GM18505 (cell line): ENCODE results near the gene PRIM2.
"Not testable (repeated sequence)": the region's sequence is repeated elsewhere in the genome, so short reads cannot be mapped to it uniquely, and the experiment has no call there.

Experiments
- ATAC-seq: cut with Tn5 transposase; IDR thresholded peaks from one replicate; pipeline ENCODE4 v1.9.1; 2021; ENCODE audit not compliant: unreplicated experiment
- POLR2A ChIP-seq: IDR thresholded peaks from 4 replicates; pipeline ENCODE4 v1.6.1; 2011; ENCODE audit warnings: borderline replicate concordance; ENCODE audit not compliant: insufficient read depth, insufficient read length; ENCODE audit errors: extremely low read depth

PRIM2 gene

GRCh38 chr6:57459781-57460180 is 142.4 kb downstream of the PRIM2 start:
- ATAC-seq, result not testable (repeated sequence)

DNA sequence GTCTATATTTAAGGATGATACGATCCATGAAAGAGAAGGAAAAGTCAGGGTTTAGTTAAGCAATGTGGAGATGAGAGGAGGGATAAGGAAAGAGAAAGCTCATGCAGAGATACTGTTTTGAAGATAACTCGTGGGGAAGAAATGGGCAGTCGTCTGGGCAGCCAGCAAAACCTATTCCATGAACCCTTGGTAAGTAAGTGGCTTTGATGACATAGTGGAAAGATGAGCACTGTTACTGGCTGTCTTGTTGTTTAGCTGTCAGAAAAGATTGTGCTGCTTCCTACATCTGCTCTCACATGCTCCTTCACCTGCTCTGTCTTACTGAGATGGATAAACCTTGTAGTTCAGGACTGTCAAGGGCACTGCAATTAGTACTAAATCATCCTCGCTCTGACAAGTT is 143.6 kb downstream of the PRIM2 start:
- ATAC-seq, result not testable (repeated sequence)

- not testable (repeated sequence) for ATAC-seq
Measured at GRCh38 chr6:57463809-57464208, 146.4 kb downstream of the PRIM2 start.

DNA sequence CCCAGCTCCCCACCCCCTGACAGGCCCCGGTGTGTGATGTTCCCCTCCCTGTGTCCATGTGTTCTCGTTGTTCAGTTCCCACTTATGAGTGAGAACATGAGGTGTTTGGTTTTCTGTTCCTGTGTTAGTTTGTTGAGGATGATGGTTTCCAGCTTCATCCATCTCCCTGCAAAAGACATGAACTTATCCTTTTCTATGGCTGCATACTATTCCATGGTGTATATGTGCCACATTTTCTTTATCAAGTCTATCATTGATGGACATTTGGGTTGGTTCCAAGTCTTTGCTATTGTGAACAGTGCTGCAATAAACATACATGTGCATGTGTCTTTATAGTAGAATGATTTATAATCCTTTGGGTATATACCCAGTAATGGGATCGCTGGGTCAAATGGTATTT is 148.5 kb downstream of the PRIM2 start:
- not testable (repeated sequence) for ATAC-seq

- no peak for ATAC-seq
- TF ChIP-seq POLR2A, result no peak
Measured at GRCh38 chr6:57469072-57469471, 151.6 kb downstream of the PRIM2 start.

DNA sequence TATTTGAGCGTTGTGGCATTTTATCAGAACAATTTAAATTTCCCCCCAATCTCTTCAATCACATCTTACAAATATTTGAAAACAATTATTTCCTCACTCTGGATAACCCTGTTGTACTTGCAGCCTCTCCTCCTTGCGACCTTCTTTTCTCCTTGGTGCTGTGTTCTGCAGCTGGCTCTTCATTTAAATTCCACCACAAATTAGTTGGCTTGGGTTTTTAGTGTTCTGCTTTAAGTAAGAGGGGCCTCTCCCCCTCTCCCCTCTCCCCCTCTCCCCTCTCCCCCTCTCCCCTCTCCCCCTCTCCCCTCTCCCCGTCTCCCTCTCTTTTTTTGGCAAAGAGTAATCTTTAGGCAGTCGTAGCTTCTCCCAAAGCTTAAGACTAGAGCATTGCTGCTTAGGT is 152.7 kb downstream of the PRIM2 start:
- not testable (repeated sequence) for ATAC-seq

- not testable (repeated sequence) for ATAC-seq
Measured at GRCh38 chr6:57471314-57471864, 154.0 kb downstream of the PRIM2 start.

DNA sequence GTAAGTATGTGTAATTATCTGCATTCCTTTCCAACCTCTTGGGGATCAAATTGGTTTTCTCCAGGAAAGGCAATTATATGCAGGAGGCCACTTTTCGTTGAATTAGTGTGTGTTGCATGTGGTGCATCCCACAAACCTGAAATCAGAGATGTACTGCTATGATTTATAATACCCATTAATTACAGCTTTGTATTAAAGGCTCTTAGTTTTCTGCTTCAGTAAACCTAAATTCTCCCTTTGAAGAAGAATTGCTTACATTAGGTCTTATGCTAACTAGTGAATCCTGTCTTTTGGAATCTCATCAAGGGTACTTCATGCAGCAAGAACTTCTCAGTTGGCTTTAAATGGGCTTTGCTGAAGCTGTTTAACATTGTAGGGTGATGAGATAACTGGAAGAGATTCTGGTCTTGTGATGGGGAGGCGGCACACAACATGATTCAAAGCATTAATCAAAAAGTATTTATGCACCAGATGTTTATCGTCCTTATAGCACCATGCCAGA is 155.5 kb downstream of the PRIM2 start:
- not testable (repeated sequence) for ATAC-seq

DNA sequence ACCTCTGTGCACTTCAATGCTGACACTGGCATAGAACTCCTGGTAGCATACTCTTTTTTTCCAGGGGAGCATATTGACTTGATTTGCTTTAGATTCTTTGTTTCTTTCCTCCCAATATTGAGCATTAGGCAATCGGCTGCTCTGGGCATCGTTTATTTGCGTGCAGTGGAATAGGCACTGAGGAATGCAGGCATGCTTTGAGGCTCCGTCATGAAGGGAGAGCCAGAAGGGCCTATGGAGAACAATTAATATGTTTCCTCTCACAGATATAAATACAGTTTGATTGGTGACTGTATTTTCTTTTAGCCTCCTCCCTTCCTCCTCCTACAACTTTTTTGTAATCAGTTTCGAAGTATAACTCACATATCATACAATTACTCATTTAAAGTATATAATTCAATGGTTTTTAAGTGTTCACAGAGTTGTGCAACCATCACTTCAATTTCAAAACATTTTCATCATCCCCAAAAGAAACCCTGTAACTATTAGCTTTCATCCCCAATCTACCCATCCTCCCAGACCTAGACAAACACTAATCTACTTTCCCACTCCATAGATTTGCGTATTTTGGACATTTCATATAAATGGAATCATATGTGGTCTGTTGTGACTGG is 157.5 kb downstream of the PRIM2 start:
- ATAC-seq, result not testable (repeated sequence)

GRCh38 chr6:57475656-57476055 is 158.2 kb downstream of the PRIM2 start:
- not testable (repeated sequence) for ATAC-seq

- ATAC-seq, result not testable (repeated sequence)
Measured at GRCh38 chr6:57480194-57480593, 162.8 kb downstream of the PRIM2 start.

- not testable (repeated sequence) for ATAC-seq
Measured at GRCh38 chr6:57481121-57481520, 163.7 kb downstream of the PRIM2 start.

DNA sequence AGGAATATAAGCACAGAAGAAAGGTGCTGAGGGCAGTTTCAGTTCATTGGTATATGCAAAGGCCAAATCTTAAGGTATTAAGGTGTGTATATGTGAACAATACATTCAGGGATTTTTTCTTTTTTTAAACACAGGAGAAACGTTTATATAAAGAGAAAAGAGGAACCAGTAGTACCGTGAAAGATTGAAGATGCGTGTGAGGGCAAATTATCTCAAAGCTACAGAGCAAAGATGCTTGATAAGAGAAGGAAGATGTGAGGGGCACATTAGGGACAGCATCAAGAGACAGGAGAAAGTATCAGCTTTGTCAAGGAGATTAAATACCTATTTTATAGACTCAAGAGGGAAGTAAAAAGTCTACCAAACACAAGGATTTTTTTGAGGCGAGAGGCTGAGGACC is 165.0 kb downstream of the PRIM2 start:
- ATAC-seq, result not testable (repeated sequence)

GRCh38 chr6:57486494-57487081 is 169.2 kb downstream of the PRIM2 start:
- ATAC-seq, result not testable (repeated sequence)

GRCh38 chr6:57488551-57488950 is 171.1 kb downstream of the PRIM2 start:
- not testable (repeated sequence) for ATAC-seq

DNA sequence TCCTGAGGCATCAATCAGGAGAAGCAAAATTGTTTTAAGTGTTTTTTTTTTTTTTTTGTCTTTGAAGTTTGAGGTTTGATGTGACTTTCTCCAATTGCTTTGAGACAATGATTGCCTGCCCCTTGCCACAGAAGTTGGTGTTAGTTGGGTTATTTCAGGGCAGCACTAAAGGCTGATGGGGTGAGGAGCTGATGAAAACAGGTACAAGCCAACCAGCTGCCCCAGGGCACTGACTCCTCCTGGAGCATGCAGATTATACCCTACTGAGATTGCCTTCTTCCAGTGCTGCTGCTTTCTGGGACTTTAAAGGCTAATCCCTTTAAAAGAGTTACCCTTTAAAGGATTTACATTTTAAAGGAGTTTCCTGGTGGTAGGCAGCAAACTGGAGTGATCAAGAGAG is 172.5 kb downstream of the PRIM2 start:
- ATAC-seq, result not testable (repeated sequence)

GRCh38 chr6:57491795-57492194 is 174.4 kb downstream of the PRIM2 start:
- ATAC-seq, result not testable (repeated sequence)

DNA sequence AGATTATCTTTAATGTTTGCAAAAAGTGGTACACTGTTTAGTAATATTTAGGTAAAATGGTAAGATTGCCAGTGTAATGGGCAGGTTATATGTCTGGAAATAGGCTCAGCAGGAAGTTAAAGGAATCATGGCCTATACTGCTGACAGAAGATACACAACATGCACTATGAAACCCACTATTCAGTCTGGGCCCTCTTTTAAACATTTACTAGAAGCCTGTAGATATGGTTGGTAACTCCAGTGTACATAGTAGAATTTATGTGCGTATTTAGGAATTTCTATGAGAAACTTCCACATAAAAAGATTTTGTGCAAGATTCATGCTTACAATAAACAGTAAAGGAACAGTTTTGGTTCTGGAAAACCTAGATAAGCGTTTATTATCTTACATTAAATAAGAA is 178.8 kb downstream of the PRIM2 start:
- not testable (repeated sequence) for ATAC-seq

GRCh38 chr6:57500368-57501021 is 183.1 kb downstream of the PRIM2 start:
- not testable (repeated sequence) for ATAC-seq

DNA sequence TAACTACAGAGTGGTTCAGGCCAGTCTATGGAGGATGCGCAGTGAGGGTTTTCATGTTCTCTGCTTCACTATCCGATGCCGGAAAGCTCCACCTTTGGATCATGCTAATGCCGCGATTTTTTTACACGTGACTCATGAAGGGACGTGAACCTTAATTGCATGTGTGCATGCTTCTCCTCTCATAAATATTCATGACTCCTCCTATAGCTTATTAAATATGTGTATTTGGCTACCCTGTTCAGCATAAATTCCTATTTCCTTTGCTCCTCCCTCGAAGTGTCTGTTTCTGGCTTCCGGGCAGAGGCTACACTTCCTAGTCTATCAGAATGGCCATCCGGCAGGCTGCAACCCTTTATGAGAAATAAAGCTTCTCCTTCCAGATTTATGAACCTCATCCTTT is 185.0 kb downstream of the PRIM2 start:
- ATAC-seq, result not testable (repeated sequence)

- ATAC-seq, result not testable (repeated sequence)
Measured at GRCh38 chr6:57505251-57505650, 187.8 kb downstream of the PRIM2 start.
